Measurements from ENCODE around the gene MORN1. TPM values are rescaled to one million over a fixed set of nuclear protein-coding genes. Genes with fewer than 3 reads are reported as not detected.

The MORN1 gene
- total RNA-seq, 1 donor from 2014 or later, result 5.5 TPM

DNA sequence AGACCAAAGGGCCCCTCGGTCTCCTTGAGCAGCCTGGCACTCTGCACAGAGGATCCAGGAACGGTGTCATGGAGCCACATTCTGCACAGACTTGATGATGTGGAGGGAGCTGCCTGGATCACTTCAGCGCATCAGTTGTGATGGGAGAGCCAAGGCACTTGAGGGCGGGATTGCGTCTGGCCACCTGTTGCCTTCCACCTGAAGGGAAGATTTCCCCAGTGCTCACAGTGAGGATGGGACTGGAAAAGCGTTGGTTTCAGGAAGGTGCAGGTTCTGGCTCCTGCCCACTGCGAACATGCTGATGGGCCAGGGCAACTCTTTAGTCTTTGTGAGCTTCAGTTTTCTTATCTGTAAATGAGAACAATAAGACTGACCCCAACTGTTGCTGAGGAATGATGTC lies 2.9 kb upstream of the MORN1 start:
- no peaks in the 10 kb centered on the region for H3K27me3 ChIP-seq (ENCODE audit: control insufficient read depth, insufficient read depth, low read length)
- FAIRE-seq, result peak; percentile 76

DNA sequence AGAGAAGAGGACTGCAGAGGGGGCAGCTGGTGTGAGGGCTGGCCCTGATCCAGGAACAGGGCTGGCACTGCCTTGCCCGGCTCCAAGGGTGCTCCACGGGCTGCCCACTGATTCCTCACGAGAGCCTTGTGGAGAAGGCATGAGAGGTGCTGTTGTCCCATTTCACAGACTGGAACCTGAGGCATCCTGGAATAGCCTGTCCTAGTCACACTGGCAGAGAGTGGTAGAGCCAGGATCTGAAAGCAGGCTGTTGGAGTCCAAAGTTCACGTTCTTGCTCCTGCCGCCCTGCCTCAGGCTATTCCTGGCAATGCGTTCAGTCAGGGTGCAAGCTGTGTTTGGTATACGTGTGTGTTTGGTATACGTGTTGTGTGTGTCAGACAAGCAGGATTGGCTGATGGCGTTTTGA lies 2.1 kb upstream of the MORN1 start:
- Histone ChIP-seq H3K4me3 (ENCODE audit: low read depth, low read length) (no peak overlapping the region), H3K36me3 (ENCODE audit: control insufficient read depth, insufficient read depth, low read length) (peaks cover 22% of the 10 kb centered on the region), H3K27me3 (ENCODE audit: control insufficient read depth, insufficient read depth, low read length) (no peaks in the 10 kb centered on the region)
- TF ChIP-seq, protein P1, sequence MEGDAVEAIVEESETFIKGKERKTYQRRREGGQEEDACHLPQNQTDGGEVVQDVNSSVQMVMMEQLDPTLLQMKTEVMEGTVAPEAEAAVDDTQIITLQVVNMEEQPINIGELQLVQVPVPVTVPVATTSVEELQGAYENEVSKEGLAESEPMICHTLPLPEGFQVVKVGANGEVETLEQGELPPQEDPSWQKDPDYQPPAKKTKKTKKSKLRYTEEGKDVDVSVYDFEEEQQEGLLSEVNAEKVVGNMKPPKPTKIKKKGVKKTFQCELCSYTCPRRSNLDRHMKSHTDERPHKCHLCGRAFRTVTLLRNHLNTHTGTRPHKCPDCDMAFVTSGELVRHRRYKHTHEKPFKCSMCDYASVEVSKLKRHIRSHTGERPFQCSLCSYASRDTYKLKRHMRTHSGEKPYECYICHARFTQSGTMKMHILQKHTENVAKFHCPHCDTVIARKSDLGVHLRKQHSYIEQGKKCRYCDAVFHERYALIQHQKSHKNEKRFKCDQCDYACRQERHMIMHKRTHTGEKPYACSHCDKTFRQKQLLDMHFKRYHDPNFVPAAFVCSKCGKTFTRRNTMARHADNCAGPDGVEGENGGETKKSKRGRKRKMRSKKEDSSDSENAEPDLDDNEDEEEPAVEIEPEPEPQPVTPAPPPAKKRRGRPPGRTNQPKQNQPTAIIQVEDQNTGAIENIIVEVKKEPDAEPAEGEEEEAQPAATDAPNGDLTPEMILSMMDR (IDR thresholded peaks at IDR 0.05; ENCODE audit: insufficient read depth, low read length, severe bottlenecking), result no peak
- FAIRE-seq, result peak; percentile 50
- no peak for DNase-seq (ENCODE audit: low read depth)

More for the DNA sequence above, 2.9 kb upstream of the MORN1 start:
- Histone ChIP-seq H3K4me3 (ENCODE audit: low read depth, low read length) (no peak overlapping the region), H3K36me3 (ENCODE audit: control insufficient read depth, insufficient read depth, low read length) (peaks cover 29% of the 10 kb centered on the region)
- TF ChIP-seq, protein P1 (IDR thresholded peaks at IDR 0.05; ENCODE audit: insufficient read depth, low read length, severe bottlenecking), result no peak
- no peak for DNase-seq (ENCODE audit: low read depth)

DNA sequence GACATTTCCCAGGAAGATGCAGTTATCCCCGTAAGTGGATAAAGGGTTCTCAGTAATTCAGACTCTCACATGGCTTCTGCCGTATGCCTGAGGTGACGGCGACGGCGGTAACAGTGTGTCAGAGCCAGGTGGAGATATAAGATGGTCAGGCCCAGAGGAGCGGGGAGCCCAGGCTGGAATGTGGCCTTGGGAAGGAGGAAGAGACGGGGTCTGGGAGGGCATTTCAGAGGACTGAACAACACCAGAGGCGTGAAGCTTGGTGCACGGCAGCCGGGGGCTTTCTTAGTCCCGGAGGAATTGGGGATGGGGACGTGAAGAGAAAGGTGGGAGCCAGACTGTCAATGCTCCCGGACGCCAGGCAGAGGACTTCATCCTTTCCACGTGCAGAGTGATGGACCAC lies 1.3 kb upstream of the MORN1 start:
- TF ChIP-seq, protein P1 (IDR thresholded peaks at IDR 0.05; ENCODE audit: insufficient read depth, low read length, severe bottlenecking), result no peak
- no peak for DNase-seq (ENCODE audit: low read depth)
- no peak for FAIRE-seq
- Histone ChIP-seq H3K27me3 (ENCODE audit: control insufficient read depth, insufficient read depth, low read length) (no peaks in the 10 kb centered on the region), H3K4me3 (ENCODE audit: low read depth, low read length) (peak overlapping the region; percentile 77), H3K36me3 (ENCODE audit: control insufficient read depth, insufficient read depth, low read length) (peaks cover 22% of the 10 kb centered on the region)

DNA sequence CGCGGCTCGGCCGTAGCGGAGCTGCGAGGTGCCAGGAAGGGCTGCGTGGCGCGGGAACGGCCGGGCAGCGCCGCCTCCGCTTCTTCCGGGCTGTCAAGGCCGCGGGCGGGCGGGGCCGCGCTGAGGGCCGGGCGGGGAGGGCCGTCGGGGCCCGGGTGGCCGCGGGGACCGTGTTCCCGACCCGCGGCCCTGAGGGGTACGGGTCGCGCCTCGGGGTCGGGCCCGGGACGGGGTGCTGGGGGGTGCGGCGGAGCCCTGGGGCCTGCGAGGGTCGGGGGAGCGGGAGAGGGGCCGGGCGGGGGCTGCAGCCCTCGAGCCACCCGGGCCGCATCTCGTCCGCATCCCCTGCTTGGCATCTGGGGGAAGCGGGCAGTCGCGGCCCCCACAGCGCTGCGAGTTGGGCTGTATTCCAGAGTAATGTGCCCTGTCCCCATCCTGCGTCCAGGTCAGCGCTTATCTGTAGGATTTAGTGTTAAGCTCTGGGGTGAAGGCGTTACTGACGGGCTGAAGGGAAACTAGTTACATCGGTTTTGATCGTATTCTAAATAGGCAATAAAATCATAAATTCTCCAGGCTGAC lies 666 bp upstream of the MORN1 start:
- Histone ChIP-seq H3K4me3 (ENCODE audit: low read depth, low read length) (peak overlapping the region; percentile 77), H3K36me3 (ENCODE audit: control insufficient read depth, insufficient read depth, low read length) (peaks cover 19% of the 10 kb centered on the region), H3K27me3 (ENCODE audit: control insufficient read depth, insufficient read depth, low read length) (no peaks in the 10 kb centered on the region)
- DNase-seq (ENCODE audit: low read depth), result no peak
- no peak for FAIRE-seq
- TF ChIP-seq, protein P1 (IDR thresholded peaks at IDR 0.05; ENCODE audit: insufficient read depth, low read length, severe bottlenecking), result no peak

DNA sequence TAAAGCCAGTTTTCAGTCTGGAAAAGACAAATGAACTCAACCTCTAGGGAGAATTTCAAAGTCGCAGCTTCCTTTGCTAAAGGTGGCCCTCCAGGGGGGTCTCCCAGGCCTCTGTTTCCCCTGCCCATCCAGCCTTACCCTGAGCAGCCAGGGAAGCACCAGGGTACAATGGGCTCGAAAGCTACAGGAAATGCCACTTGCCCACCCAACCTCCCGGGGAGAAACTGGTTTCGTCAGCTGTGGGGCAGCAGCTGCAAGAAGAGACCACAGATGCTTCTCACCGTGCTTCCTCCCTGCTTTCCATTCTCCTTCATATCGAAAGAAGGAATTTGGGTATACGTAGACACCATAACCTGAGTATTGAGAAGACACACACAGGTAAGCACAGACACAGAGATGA lies 1.7 kb downstream of the MORN1 start:
- DNase-seq (ENCODE audit: low read depth), result no peak
- H3K27me3 ChIP-seq (ENCODE audit: control insufficient read depth, insufficient read depth, low read length), result no peaks in the 10 kb centered on the region
- peaks cover 11% of the 10 kb centered on the region for H3K36me3 ChIP-seq (ENCODE audit: control insufficient read depth, insufficient read depth, low read length)
- peak; percentile 62 for FAIRE-seq
- TF ChIP-seq, protein P1 (IDR thresholded peaks at IDR 0.05; ENCODE audit: insufficient read depth, low read length, severe bottlenecking), result no peak
- H3K4me3 ChIP-seq (ENCODE audit: low read depth, low read length), result no peak overlapping the region

All from bronchial epithelial cell (primary cell).